Gastroesophageal sphincter (tissue), 4 donors: Measurements from ENCODE around the gene OTOG. TPM values are rescaled to one million over a fixed set of nuclear protein-coding genes. Genes with fewer than 3 reads are reported as not detected.

Experiments
- ATAC-seq: fragments of 150-250 bp; one replicate; pipeline ENCODE4 v1.9.1; 2016; ENCODE audit warnings: mild to moderate bottlenecking, moderate library complexity
- H3K27ac ChIP-seq, 4 donors: fragments of 200-600 bp; sonication (generic) in 3 of 4; 1 replicate in 3 of 4; 2 replicates in 1 of 4; pipeline ENCODE4 v1.5.1; 2016 to 2019
- H3K27me3 ChIP-seq: fragments of 200-600 bp; sonication (generic); one replicate; pipeline ENCODE4 v1.5.1; 2019
- H3K36me3 ChIP-seq, 2 donors: fragments of 200-600 bp; sonication (generic); one replicate each; pipeline ENCODE4 v1.5.1; 2019; ENCODE audit warnings: control low read depth in 1 of 2
- H3K4me1 ChIP-seq, 3 donors: fragments of 200-600 bp; sonication (generic); 1 replicate in 2 of 3; 2 replicates in 1 of 3; pipeline ENCODE4 v1.5.1; 2016 to 2019; ENCODE audit warnings: control low read depth in 2 of 3
- H3K4me3 ChIP-seq, 2 donors: fragments of 200-600 bp; sonication (generic); one replicate each; pipeline ENCODE4 v1.5.1; 2019; ENCODE audit warnings: mild to moderate bottlenecking in 1 of 2, moderate library complexity in 1 of 2
- H3K9me3 ChIP-seq, 3 donors: fragments of 200-600 bp; sonication (generic); one replicate each; pipeline ENCODE4 v1.5.1; 2017 to 2019; ENCODE audit warnings: control low read depth in 2 of 3
- CTCF ChIP-seq, 4 experiments: fragments of 200-600 bp in 2 of 4; fragments of 450-650 bp in 2 of 4; sonication (generic) in 1 of 4; IDR thresholded peaks; one replicate each; pipeline ENCODE4 v1.5.1; 2017 to 2019; ENCODE audit warnings: antibody characterized with exemption in 4 of 4, mild to moderate bottlenecking in 2 of 4, moderate library complexity in 2 of 4
- EP300 ChIP-seq: sonication (generic); formaldehyde crosslinking; IDR thresholded peaks from one replicate; pipeline ENCODE4 v1.6.1; 2017; ENCODE audit warnings: antibody characterized with exemption, mild to moderate bottlenecking
- POLR2A ChIP-seq, 2 donors: fragments of 450-650 bp; IDR thresholded peaks; one replicate each; pipeline ENCODE4 v1.6.1; 2017; ENCODE audit warnings: antibody characterized with exemption in 2 of 2, mild to moderate bottlenecking in 2 of 2, moderate library complexity in 1 of 2
- POLR2AphosphoS5 ChIP-seq: sonication (generic); formaldehyde crosslinking; IDR thresholded peaks from one replicate; pipeline ENCODE4 v1.6.1; 2017; ENCODE audit warnings: antibody characterized with exemption
- WGBS, 2 donors: methylation state at CpG; one replicate each; pipeline ENCODE4 v1.1.5; 2018; ENCODE audit warnings: low coverage in 1 of 2; 5-methylcytosine and 5-hydroxymethylcytosine counted together
- total RNA-seq, 4 donors: library from RNA; depleted of rRNA; stranded (reverse); fragments of >200 nt; gene quantifications; one replicate each; pipeline ENCODE4 v1.1.0, GENCODE V29; 2016

OTOG gene
- total RNA-seq, 4 donors from 2014 or later = not detected

- H3K27ac ChIP-seq = no peak overlapping the region
These were observed 5.7 kb upstream of the OTOG start for GRCh38 chr11:17541330-17541885.

GRCh38 chr11:17542249-17542648, 4.8 kb upstream of the OTOG start:
- TF ChIP-seq POLR2AphosphoS5 (no peak), EP300 (no peak), POLR2A (IDR thresholded peaks at IDR 0.05) (no peak), CTCF (IDR thresholded peaks at IDR 0.05) (no peak)
- Histone ChIP-seq H3K36me3 (no peaks in the 10 kb centered on the region), H3K27ac (no peak overlapping the region), H3K4me1 (peaks cover 0 to 6% (median 0%) of the 10 kb centered on the region in 3 donors), H3K27me3 (peaks cover 39% of the 10 kb centered on the region), H3K9me3 (no peaks in the 10 kb centered on the region), H3K4me3 (no peak overlapping the region)
- WGBS, 2 donors = 73% methylated on average over 4 of the region's 4 CpGs; no CpG with 5 or more reads in 1 of the 2 donors
- ATAC-seq = no peak

More at GRCh38 chr11:17541330-17541885, 5.7 kb upstream of the OTOG start:
- Histone ChIP-seq H3K4me3 (no peak overlapping the region), H3K9me3 (no peaks in the 10 kb centered on the region), H3K36me3 (no peaks in the 10 kb centered on the region), H3K27me3 (peaks cover 31% of the 10 kb centered on the region), H3K4me1 (peaks cover 0 to 6% (median 0%) of the 10 kb centered on the region in 3 donors)
- no peak for ATAC-seq
- TF ChIP-seq POLR2AphosphoS5 = no peak
- no peak for TF ChIP-seq CTCF (IDR thresholded peaks at IDR 0.05)
- WGBS, 2 donors = 77 to 97% methylated on average over 3 to 4 of the region's 4 CpGs

DNA sequence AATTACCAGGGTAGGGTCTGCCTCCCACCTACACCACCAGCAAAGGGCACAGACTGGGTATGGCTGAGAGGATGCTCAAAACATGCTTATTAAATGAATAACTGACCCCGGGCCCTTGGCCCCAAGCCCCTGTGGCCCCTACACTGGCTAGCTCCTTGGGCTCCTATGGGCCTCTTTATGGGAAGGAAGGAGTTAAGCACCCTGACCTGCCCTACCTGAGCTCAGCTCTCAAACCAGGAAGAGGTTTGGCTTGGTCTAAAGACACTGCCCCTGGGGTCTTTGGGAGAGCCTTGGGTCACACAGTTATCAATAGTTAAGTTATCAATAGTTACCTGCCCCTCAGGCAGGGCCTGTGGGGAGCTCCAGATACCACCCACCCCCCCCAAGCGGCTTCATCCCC, 4.0 kb upstream of the OTOG start:
- WGBS, 2 donors = no CpG with 5 or more reads among the region's 2 CpGs
- Histone ChIP-seq H3K4me1 (peaks cover 0 to 6% (median 0%) of the 10 kb centered on the region in 3 donors), H3K36me3 (no peaks in the 10 kb centered on the region), H3K27me3 (peaks cover 47% of the 10 kb centered on the region), H3K4me3 (no peak overlapping the region), H3K9me3 (no peaks in the 10 kb centered on the region), H3K27ac (no peak overlapping the region)
- TF ChIP-seq EP300 = no peak
- TF ChIP-seq CTCF (IDR thresholded peaks at IDR 0.05) = no peak
- no peak for TF ChIP-seq POLR2AphosphoS5
- no peak for TF ChIP-seq POLR2A (IDR thresholded peaks at IDR 0.05)
- ATAC-seq = no peak

DNA sequence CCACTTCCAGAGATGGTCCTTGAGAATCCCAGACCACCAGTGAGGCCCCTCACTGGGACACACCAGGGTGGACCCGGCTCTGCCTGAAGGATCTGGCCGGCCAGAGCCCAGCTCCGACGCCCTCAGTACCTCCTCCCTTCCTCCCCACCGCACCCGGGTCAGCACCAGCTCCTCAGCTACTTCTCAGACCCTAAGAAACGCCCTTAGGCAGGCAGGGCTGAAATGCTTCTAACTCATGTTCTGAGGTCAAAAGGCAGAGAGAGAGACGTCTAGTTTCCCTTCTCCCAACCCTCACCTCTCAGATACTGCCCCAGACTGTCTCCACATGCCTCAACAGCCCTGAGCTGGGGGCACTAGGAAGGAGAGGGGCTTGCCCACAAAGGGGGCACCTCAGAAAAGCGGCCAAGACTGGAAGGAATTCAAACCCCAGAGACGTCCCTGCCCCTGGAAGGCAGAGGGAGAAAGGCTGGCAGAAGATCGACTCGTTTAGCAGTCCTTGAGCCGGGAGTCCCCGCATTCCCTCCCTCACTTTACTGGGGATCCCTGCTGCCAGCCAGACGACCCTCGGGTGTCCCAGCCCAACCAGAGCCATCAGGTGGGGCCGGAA, 3.4 kb upstream of the OTOG start:
- H3K4me1 ChIP-seq = peaks cover 0 to 6% (median 0%) of the 10 kb centered on the region in 3 donors
- no CpG with 5 or more reads among the region's 17 CpGs for WGBS, 2 donors
- no peaks in the 10 kb centered on the region for H3K36me3 ChIP-seq
- TF ChIP-seq POLR2AphosphoS5 (no peak), EP300 (no peak), POLR2A (IDR thresholded peaks at IDR 0.05) (no peak), CTCF (IDR thresholded peaks at IDR 0.05) (no peak)
- peaks cover 54% of the 10 kb centered on the region for H3K27me3 ChIP-seq
- H3K9me3 ChIP-seq = no peaks in the 10 kb centered on the region
- H3K27ac ChIP-seq = no peak overlapping the region
- ATAC-seq = no peak
- peak overlapping the region in 1 of 2 donors; percentile 19 for H3K4me3 ChIP-seq

DNA sequence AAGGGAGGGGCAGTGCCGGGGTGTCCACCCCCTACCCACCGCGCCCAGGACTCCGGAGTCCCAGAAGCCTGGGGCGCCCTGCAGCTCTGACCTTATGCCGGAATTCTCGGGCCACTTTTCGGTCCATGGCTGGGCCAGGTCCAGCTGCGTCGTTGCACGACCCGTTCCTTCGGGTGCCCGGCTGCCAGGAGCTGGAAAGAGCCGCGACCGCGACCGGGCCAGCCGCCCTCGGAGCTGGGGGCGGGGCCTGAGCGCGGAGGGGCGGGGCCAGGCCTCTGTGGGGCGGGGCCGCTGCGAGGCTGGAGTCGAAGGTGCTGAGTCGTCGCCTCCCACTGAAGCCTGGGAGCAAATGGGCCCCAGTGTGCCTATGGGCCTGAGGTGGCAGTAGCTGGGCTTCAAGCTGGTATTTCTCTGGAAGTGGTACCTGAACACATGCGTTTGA, 2.9 kb upstream of the OTOG start, which contains the start of gene USH1C:
TSS of gene USH1C (minus strand) at position 236 of the 442 bp plus-strand sequence. CDS start at position 127, 109 bp downstream.
- no peak for TF ChIP-seq POLR2AphosphoS5
- TF ChIP-seq CTCF (IDR thresholded peaks at IDR 0.05) = no peak
- no peak for TF ChIP-seq EP300
- no peak for TF ChIP-seq POLR2A (IDR thresholded peaks at IDR 0.05)
- H3K27ac ChIP-seq = no peak within 1 kb of the TSS
- 0 to 40% methylated on average over 1 to 4 of the region's 32 CpGs for WGBS, 2 donors
- peaks cover 0 to 6% (median 0%) of the 10 kb centered on the region in 3 donors for H3K4me1 ChIP-seq
- no peaks in the 10 kb centered on the region for H3K9me3 ChIP-seq
- peak within 1 kb of the TSS in 1 of 2 donors; percentile 19 for H3K4me3 ChIP-seq
- peaks cover 59% of the 10 kb centered on the region for H3K27me3 ChIP-seq
- ATAC-seq = peak; percentile 28
- no peaks in the 10 kb centered on the region for H3K36me3 ChIP-seq
